OCI-LY1 (cell line): ENCODE data around the gene EPHX1.

Experiments used
- H2AFZ ChIP-seq: fragments of 200-600 bp; sonication (generic), shearing (Covaris generic); 2 replicates; pipeline ENCODE4 v1.6.0; 2014; ENCODE audit warnings: antibody characterized with exemption, mild to moderate bottlenecking, low read length
- H3F3A ChIP-seq: fragments of 200-600 bp; sonication (generic), shearing (Covaris generic); 2 replicates; pipeline ENCODE4 v1.6.0; 2014; ENCODE audit warnings: mild to moderate bottlenecking, antibody characterized with exemption, low read length, moderate library complexity; ENCODE audit not compliant: insufficient read depth
- H3K27ac ChIP-seq: fragments of 200-600 bp; sonication (generic); 2 replicates; pipeline ENCODE4 v1.5.1; 2014; ENCODE audit warnings: low read length, mixed run types, mild to moderate bottlenecking, low read depth; ENCODE audit not compliant: poor library complexity, severe bottlenecking
- H3K27me3 ChIP-seq: fragments of 200-600 bp; sonication (generic); 2 replicates; pipeline ENCODE4 v1.6.0; 2014; ENCODE audit warnings: antibody characterized with exemption, mild to moderate bottlenecking, low read length, moderate library complexity; ENCODE audit not compliant: insufficient read depth
- H3K36me3 ChIP-seq: fragments of 200-600 bp; sonication (generic); 2 replicates; pipeline ENCODE4 v1.6.1; 2014; ENCODE audit warnings: mild to moderate bottlenecking, antibody characterized with exemption, low read length, moderate library complexity, mixed read lengths; ENCODE audit not compliant: insufficient read depth
- H3K4me1 ChIP-seq: fragments of 200-600 bp; sonication (generic); 2 replicates; pipeline ENCODE4 v1.5.1; 2014; ENCODE audit warnings: mild to moderate bottlenecking, low read length, moderate library complexity; ENCODE audit not compliant: insufficient read depth, severe bottlenecking
- H3K4me2 ChIP-seq: fragments of 200-600 bp; sonication (generic), shearing (Covaris generic); 2 replicates; pipeline ENCODE4 v1.6.1; 2014; ENCODE audit warnings: low read length
- H3K4me3 ChIP-seq: fragments of 200-600 bp; sonication (generic); 2 replicates; pipeline ENCODE4 v1.5.1; 2014; ENCODE audit warnings: low read length, low read depth, mild to moderate bottlenecking, mixed read lengths; ENCODE audit not compliant: poor library complexity, severe bottlenecking
- H3K79me2 ChIP-seq: fragments of 200-600 bp; shearing (Covaris generic); 2 replicates; pipeline ENCODE4 v1.6.1; 2016; ENCODE audit warnings: mixed run types, low read length, mixed read lengths; ENCODE audit not compliant: insufficient read depth
- H3K9ac ChIP-seq: fragments of 200-600 bp; sonication (generic), shearing (Covaris generic); 2 replicates; pipeline ENCODE4 v1.6.1; 2014; ENCODE audit warnings: mild to moderate bottlenecking, low read length, mixed read lengths
- H3K9me2 ChIP-seq: fragments of 200-600 bp; sonication (generic), shearing (Covaris generic); 2 replicates; pipeline ENCODE4 v1.6.1; 2014; ENCODE audit warnings: low read depth, mild to moderate bottlenecking, low read length, mixed read lengths
- H3K9me3 ChIP-seq: fragments of 200-600 bp; shearing (Covaris generic); 2 replicates; pipeline ENCODE4 v1.6.1; 2014; ENCODE audit warnings: low read length, mixed read lengths
- H4K20me1 ChIP-seq: fragments of 200-600 bp; sonication (generic), shearing (Covaris generic); 2 replicates; pipeline ENCODE4 v1.6.0; 2016; ENCODE audit warnings: mild to moderate bottlenecking, low read length; ENCODE audit not compliant: insufficient read depth
- EZH2 ChIP-seq: fragments of 200-600 bp; sonication (generic), shearing (Covaris generic); IDR thresholded peaks from 2 replicates; pipeline ENCODE4 v1.8.0; 2017; ENCODE audit warnings: borderline replicate concordance, mixed run types, mild to moderate bottlenecking, antibody characterized with exemption, low read length, moderate library complexity, mixed read lengths
- TF ChIP-seq, protein P1 (sequence below): fragments of 200-600 bp; sonication (generic), shearing (Covaris generic); IDR thresholded peaks from 2 replicates; pipeline ENCODE4 v1.5.1; 2017; ENCODE audit warnings: mild to moderate bottlenecking, antibody characterized with exemption, low read length, moderate library complexity, mixed read lengths

Gene EPHX1

GRCh38 chr1:225873281-225873850 is 63.4 kb downstream of the EPHX1 start:
- TF ChIP-seq, protein P1, sequence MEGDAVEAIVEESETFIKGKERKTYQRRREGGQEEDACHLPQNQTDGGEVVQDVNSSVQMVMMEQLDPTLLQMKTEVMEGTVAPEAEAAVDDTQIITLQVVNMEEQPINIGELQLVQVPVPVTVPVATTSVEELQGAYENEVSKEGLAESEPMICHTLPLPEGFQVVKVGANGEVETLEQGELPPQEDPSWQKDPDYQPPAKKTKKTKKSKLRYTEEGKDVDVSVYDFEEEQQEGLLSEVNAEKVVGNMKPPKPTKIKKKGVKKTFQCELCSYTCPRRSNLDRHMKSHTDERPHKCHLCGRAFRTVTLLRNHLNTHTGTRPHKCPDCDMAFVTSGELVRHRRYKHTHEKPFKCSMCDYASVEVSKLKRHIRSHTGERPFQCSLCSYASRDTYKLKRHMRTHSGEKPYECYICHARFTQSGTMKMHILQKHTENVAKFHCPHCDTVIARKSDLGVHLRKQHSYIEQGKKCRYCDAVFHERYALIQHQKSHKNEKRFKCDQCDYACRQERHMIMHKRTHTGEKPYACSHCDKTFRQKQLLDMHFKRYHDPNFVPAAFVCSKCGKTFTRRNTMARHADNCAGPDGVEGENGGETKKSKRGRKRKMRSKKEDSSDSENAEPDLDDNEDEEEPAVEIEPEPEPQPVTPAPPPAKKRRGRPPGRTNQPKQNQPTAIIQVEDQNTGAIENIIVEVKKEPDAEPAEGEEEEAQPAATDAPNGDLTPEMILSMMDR = no peak
- no peak for TF ChIP-seq EZH2
- H3K27me3 ChIP-seq = no peaks in the 10 kb centered on the region
- no peaks in the 10 kb centered on the region for H4K20me1 ChIP-seq
- no peak overlapping the region for H3K9ac ChIP-seq
- H3K4me3 ChIP-seq = no peak overlapping the region
- H3K9me3 ChIP-seq = no peaks in the 10 kb centered on the region
- H3K9me2 ChIP-seq = no peaks in the 10 kb centered on the region
- H3F3A ChIP-seq = no peaks in the 10 kb centered on the region
- H3K4me1 ChIP-seq = no peaks in the 10 kb centered on the region
- no peak overlapping the region for H3K27ac ChIP-seq
- H3K79me2 ChIP-seq = no peaks in the 10 kb centered on the region
- no peak overlapping the region for H2AFZ ChIP-seq
- 0 out of 2 replicates have a peak, but pooled peaks cover 14% of the 10 kb centered on the region for H3K36me3 ChIP-seq
- no peak overlapping the region for H3K4me2 ChIP-seq

DNA sequence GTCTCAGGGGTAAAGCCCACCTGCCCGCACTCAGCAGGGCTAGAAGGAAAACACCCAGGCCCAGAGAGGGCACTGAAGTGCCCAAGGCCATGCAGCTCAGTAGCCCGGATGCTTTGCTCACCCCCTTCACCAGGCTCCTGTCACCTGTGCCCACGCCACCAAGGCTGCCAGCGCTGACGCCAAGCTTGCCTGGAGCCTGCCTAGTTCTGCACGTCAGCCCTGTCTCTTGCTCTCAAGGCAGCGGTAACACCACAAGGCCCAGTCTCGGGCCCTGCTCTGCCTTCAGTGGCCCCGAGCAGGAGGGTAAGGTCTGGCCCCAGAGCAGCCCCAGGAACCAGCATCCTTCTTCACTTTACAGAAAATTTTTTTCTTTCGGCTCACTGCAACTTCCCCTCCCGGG is 64.5 kb downstream of the EPHX1 start:
- Histone ChIP-seq H2AFZ (no peak overlapping the region), H3K9ac (no peak overlapping the region)

GRCh38 chr1:225875044-225875815 is 65.3 kb downstream of the EPHX1 start:
- no peaks in the 10 kb centered on the region for H3K9me2 ChIP-seq
- H3K9me3 ChIP-seq = no peaks in the 10 kb centered on the region
- no peak overlapping the region for H3K9ac ChIP-seq
- H3K4me1 ChIP-seq = peaks cover 8% of the 10 kb centered on the region
- no peak overlapping the region for H2AFZ ChIP-seq
- TF ChIP-seq, protein P1 = no peak
- no peak for TF ChIP-seq EZH2
- no peak overlapping the region for H3K4me3 ChIP-seq
- no peaks in the 10 kb centered on the region for H4K20me1 ChIP-seq
- no peaks in the 10 kb centered on the region for H3K27me3 ChIP-seq
- H3F3A ChIP-seq = no peaks in the 10 kb centered on the region
- H3K4me2 ChIP-seq = no peak overlapping the region
- 0 out of 2 replicates have a peak, but pooled peaks cover 14% of the 10 kb centered on the region for H3K36me3 ChIP-seq
- H3K79me2 ChIP-seq = no peaks in the 10 kb centered on the region
- H3K27ac ChIP-seq = no peak overlapping the region

More for the DNA sequence above, 64.5 kb downstream of the EPHX1 start:
- H3K9me2 ChIP-seq = no peaks in the 10 kb centered on the region
- H3K4me2 ChIP-seq = no peak overlapping the region
- 0 out of 2 replicates have a peak, but pooled peaks cover 14% of the 10 kb centered on the region for H3K36me3 ChIP-seq
- H3K27ac ChIP-seq = no peak overlapping the region
- no peaks in the 10 kb centered on the region for H3K9me3 ChIP-seq
- H3K4me3 ChIP-seq = no peak overlapping the region
- peaks cover under 1% of the 10 kb centered on the region for H3K4me1 ChIP-seq
- no peaks in the 10 kb centered on the region for H4K20me1 ChIP-seq
- no peaks in the 10 kb centered on the region for H3K79me2 ChIP-seq
- TF ChIP-seq, protein P1 = no peak
- TF ChIP-seq EZH2 = no peak
- no peaks in the 10 kb centered on the region for H3F3A ChIP-seq
- no peaks in the 10 kb centered on the region for H3K27me3 ChIP-seq
